NB4 (cell line): ENCODE data around the gene NCAM2.

Experiments used
- DNase-seq: peaks from one replicate; pipeline ENCODE4 v3.0.0; 2010; ENCODE audit warnings: low read depth
- H3K4me3 ChIP-seq: one replicate; pipeline ENCODE4 v1.5.1; 2011; ENCODE audit warnings: mild to moderate bottlenecking, low read depth, low read length, moderate library complexity
- CTCF ChIP-seq: IDR thresholded peaks from one replicate; pipeline ENCODE4 v1.5.1; 2012; ENCODE audit warnings: low read depth, low read length
- MAX ChIP-seq: IDR thresholded peaks from 2 replicates; pipeline ENCODE4 v1.6.1; 2011; ENCODE audit warnings: low read depth, low read length
- MYC ChIP-seq: IDR thresholded peaks from 2 replicates; pipeline ENCODE4 v1.6.1; 2011; ENCODE audit warnings: low read depth, low read length
- POLR2A ChIP-seq: IDR thresholded peaks from 2 replicates; pipeline ENCODE4 v1.6.1; 2011; ENCODE audit warnings: mild to moderate bottlenecking; ENCODE audit not compliant: insufficient read length; ENCODE audit errors: extremely low read depth

Gene NCAM2

GRCh38 chr21:20994790-20995189, 3.4 kb upstream of the NCAM2 start:
- H3K4me3 ChIP-seq, result no peak overlapping the region
- no peak for DNase-seq
- TF ChIP-seq MYC (no peak), MAX (no peak), POLR2A (no peak), CTCF (no peak)

GRCh38 chr21:20996421-20997310, 1.5 kb upstream of the NCAM2 start:
- H3K4me3 ChIP-seq, result no peak overlapping the region
- DNase-seq, result no peak
- TF ChIP-seq MAX, result no peak
- TF ChIP-seq MYC, result no peak
- no peak for TF ChIP-seq CTCF
- TF ChIP-seq POLR2A, result no peak

GRCh38 chr21:20997311-20997635, 936 bp upstream of the NCAM2 start:
- TF ChIP-seq POLR2A (no peak), MAX (no peak), MYC (no peak), CTCF (no peak)
- no peak for DNase-seq
- no peak overlapping the region for H3K4me3 ChIP-seq

GRCh38 chr21:20998456-20998789, 214 bp downstream of the NCAM2 start:
- DNase-seq, result no peak
- TF ChIP-seq CTCF (no peak), MAX (no peak), POLR2A (no peak), MYC (no peak)
- H3K4me3 ChIP-seq, result no peak overlapping the region

GRCh38 chr21:20998886-20999285, 677 bp downstream of the NCAM2 start:
- TF ChIP-seq POLR2A (no peak), CTCF (no peak), MAX (no peak), MYC (no peak)
- no peak overlapping the region for H3K4me3 ChIP-seq
- DNase-seq, result no peak
